Measurements from ENCODE around the gene PNPLA5.
A peak's percentile ranks its signal among the peaks of the same experiment; 100 is the strongest.
"Not testable (repeated sequence)": the region's sequence is repeated elsewhere in the genome, so short reads cannot be mapped to it uniquely, and the experiment has no call there.

The PNPLA5 gene

GRCh38 chr22:43880541-43880991 is 11.2 kb downstream of the PNPLA5 start:
- no peak overlapping the region for H3K9ac ChIP-seq (ENCODE audit: low read depth, low read length)
- no peaks in the 10 kb centered on the region for H3K9me3 ChIP-seq (ENCODE audit: control insufficient read depth, insufficient read depth, low read length)
- H3K36me3 ChIP-seq (ENCODE audit: insufficient read depth, low read length): no peaks in the 10 kb centered on the region; the same call in 1 of the 2 replicates
- no peaks in the 10 kb centered on the region for H3K4me1 ChIP-seq (ENCODE audit: insufficient read depth, low read length)

DNA sequence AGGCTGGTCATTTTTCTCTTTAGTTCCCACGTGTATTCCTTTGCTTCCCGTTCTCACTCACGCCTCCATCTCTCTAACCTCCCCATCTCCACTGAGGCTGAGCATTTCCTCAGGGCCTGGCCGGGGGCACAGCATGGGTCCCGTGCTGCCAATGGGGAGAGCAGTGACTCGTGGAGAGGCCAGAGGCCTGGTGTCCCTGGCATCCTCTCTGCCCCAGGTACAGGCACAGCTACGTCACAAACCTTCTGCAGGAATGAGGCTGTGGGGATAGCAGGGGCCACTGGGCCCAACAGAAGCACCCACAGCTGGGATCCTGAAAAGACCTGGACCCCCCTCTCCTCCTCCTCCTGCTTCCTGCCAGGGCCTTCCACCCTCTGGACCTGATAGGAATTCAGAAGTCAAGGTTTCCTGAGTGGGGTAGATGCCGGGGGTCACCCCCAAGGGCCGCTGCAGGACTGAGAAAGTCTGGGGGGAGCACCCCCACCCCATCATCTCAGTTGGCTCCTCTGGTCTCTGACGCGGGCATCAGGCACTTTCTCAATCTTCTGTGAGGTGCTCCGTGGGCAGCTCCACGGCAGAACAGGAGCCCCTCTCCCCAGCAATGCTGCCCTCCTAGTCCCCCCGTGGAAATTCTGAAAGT is 11.8 kb downstream of the PNPLA5 start:
- Histone ChIP-seq H3K9me3 (ENCODE audit: control insufficient read depth, insufficient read depth, low read length) (no peaks in the 10 kb centered on the region), H3K4me1 (ENCODE audit: insufficient read depth, low read length) (no peaks in the 10 kb centered on the region), H3K36me3 (ENCODE audit: insufficient read depth, low read length) (no peaks in the 10 kb centered on the region; the same call in 1 of the 2 replicates), H3K9ac (ENCODE audit: low read depth, low read length) (no peak overlapping the region)

DNA sequence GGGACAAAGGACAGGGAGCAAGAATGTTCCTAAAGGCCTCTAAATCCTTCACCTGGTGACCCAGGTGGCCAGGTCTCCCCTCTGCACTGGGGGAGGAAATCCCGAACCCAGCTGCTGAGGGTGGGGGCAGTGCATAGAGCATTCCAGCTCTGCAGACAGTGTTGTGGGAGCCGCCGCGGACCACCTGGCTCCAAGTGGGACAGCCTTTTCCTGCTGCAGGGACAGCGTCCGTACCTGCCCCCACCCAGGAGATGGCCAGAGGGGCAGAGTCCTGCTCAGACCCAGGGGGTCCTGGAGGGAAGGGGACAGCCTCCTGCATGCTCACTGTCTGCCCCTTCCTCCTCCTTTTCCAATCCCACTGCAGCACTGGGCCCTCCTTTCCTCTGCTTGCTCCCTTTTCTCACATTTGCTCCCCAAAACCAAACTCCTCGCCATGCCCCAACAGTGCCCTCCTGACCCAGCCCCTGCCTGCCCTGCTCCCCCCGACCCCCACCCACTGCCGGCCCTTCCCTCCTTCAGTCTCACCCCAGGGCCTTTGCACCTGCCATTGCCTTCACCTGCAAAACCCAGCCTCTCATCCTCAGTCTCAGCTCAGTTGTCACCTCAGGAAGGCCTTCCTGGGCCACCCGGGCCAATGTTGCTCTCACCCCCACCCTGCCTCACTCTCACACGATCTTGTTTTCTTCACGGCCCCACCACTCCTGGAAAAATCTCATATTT is 12.8 kb downstream of the PNPLA5 start:
- Histone ChIP-seq H3K4me1 (ENCODE audit: insufficient read depth, low read length) (no peaks in the 10 kb centered on the region), H3K9me3 (ENCODE audit: control insufficient read depth, insufficient read depth, low read length) (no peaks in the 10 kb centered on the region), H3K36me3 (ENCODE audit: insufficient read depth, low read length) (no peaks in the 10 kb centered on the region; the same call in none of the 2 replicates), H3K9ac (ENCODE audit: low read depth, low read length) (no peak overlapping the region)

- no peaks in the 10 kb centered on the region for H3K4me1 ChIP-seq (ENCODE audit: insufficient read depth, low read length)
- H3K9ac ChIP-seq (ENCODE audit: low read depth, low read length): no peak overlapping the region
- H3K9me3 ChIP-seq (ENCODE audit: control insufficient read depth, insufficient read depth, low read length): no peaks in the 10 kb centered on the region
- no peaks in the 10 kb centered on the region; the same call in none of the 2 replicates for H3K36me3 ChIP-seq (ENCODE audit: insufficient read depth, low read length)
Observed at GRCh38 chr22:43878079-43878795, 13.6 kb downstream of the PNPLA5 start.

- Histone ChIP-seq H3K9me3 (ENCODE audit: control insufficient read depth, insufficient read depth, low read length) (no peaks in the 10 kb centered on the region), H3K9ac (ENCODE audit: low read depth, low read length) (no peak overlapping the region), H3K36me3 (ENCODE audit: insufficient read depth, low read length) (no peaks in the 10 kb centered on the region; the same call in none of the 2 replicates), H3K4me1 (ENCODE audit: insufficient read depth, low read length) (no peaks in the 10 kb centered on the region)
Observed at GRCh38 chr22:43876866-43877509, 14.8 kb downstream of the PNPLA5 start.

DNA sequence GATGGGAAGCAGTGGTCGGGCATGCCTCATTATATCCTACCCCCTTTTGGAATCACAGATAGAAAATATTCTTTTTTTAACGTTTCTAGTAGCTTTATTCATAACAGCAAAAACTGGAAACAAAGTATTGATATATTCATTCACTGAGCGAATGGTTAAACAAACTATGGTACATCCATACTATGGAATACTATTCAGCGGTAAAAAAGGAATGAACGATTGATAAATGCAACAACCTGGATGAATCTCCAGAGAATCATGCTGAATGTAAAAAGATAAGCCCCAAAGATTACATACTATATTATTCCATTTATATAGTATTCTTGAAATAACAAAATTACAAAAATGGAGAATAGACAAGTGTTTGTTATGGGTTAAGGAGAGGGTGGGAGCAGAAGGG is 22.0 kb downstream of the PNPLA5 start:
- H3K9ac ChIP-seq (ENCODE audit: low read depth, low read length): no peak overlapping the region
- H3K36me3 ChIP-seq (ENCODE audit: insufficient read depth, low read length): no peaks in the 10 kb centered on the region; the same call in 1 of the 2 replicates
- peaks cover 6% of the 10 kb centered on the region for H3K4me1 ChIP-seq (ENCODE audit: insufficient read depth, low read length)
- H3K9me3 ChIP-seq (ENCODE audit: control insufficient read depth, insufficient read depth, low read length): 0 out of 2 replicates have a peak, but pooled peaks cover 4% of the 10 kb centered on the region

GRCh38 chr22:43869001-43869400 is 22.8 kb downstream of the PNPLA5 start:
- H3K9ac ChIP-seq (ENCODE audit: low read depth, low read length): peak overlapping the region; percentile 29; the same call in 1 of the 2 replicates
- not testable (repeated sequence) for H3K9me3 ChIP-seq (ENCODE audit: control insufficient read depth, insufficient read depth, low read length); H3K4me1 ChIP-seq (ENCODE audit: insufficient read depth, low read length); H3K36me3 ChIP-seq (ENCODE audit: insufficient read depth, low read length)

DNA sequence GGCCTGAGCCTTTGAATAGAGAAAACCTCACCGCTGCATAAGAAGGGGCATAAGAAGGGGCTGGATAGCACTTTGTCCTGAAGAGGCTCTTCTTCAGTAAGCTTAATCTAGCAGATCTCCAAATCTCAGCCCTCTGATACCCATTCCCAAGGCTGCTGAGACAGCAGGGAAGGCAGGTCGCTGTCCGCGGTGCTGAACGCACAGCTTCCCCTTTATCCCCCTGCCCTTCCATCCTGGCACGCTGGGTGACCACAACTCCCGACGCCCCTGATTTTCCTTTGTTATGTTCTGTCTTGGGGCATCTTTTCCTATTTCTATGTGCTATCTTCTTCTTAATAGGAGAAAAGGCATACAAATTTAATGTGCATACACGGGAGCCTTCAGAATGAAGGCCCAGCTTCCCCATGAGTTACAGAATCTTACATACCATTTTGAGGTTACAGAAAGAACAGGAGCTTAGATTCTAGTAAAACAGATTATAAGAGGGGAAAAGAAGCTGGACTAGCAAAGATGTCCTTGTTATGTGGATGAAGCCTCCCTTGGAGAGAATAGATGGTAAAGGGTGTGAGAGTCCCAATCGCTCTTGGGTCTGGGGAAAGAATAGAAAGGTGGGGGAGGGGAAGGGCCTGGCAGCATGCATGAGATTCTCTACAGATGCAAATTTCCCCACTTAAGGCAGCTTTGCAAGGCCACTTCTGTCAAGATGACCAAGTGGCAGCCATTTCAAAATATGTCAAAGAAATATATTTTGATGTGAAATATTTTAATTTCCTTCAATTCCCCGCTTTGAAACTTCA is 23.8 kb downstream of the PNPLA5 start:
- Histone ChIP-seq H3K9ac (ENCODE audit: low read depth, low read length) (peak overlapping the region; percentile 29; the same call in 1 of the 2 replicates), H3K9me3 (ENCODE audit: control insufficient read depth, insufficient read depth, low read length) (0 out of 2 replicates have a peak, but pooled peaks cover 4% of the 10 kb centered on the region), H3K4me1 (ENCODE audit: insufficient read depth, low read length) (peaks cover 6% of the 10 kb centered on the region), H3K36me3 (ENCODE audit: insufficient read depth, low read length) (no peaks in the 10 kb centered on the region)

GRCh38 chr22:43862882-43863202 is 29.0 kb downstream of the PNPLA5 start:
- no peaks in the 10 kb centered on the region for H3K36me3 ChIP-seq (ENCODE audit: insufficient read depth, low read length)
- H3K9ac ChIP-seq (ENCODE audit: low read depth, low read length): peak overlapping the region; percentile 38; the same call in 1 of the 2 replicates
- H3K9me3 ChIP-seq (ENCODE audit: control insufficient read depth, insufficient read depth, low read length): no peaks in the 10 kb centered on the region
- peaks cover 20% of the 10 kb centered on the region for H3K4me1 ChIP-seq (ENCODE audit: insufficient read depth, low read length)

DNA sequence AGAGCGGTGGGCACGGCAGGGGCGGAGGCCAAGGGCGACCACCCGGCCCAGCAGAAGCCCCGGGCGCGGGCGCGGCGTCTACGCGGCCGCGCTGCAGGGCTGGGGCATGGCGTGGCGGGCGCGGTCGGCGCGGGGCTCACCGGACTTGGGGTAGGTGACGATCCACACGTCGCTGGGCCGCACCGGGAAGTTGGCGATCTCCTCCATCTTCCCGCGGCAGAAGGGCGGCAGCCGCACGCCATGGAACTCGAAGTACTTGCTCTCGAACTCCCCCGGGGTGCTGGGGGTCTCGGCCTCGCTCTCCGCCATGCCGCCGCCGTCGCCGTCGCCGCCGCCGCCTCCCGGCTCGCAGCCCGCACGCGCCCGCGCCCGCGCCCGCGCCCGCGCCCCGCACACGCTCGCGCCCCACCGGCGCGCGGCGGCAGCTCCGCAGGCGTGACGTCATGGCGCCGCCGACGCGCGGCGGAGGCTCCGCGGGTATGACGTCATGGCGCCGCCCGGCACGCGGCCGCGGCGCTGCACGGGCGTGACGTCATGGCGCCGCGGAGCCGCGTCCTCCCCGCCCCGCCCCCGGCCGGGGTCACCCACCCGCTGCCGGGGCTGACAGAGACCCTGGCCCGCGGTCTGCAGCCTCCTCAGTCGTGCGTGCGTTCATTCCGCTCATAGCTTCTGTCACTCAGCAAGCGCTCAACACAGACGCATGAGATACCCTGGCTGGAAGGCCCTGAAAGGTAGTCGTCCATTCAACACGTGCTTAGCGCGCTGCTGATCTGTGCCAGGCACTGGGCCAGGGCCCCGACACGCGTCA is 29.5 kb downstream of the PNPLA5 start, which contains the start of gene SULT4A1:
Gene SULT4A1 (minus strand): TSS at position 440 of the 808 bp plus-strand sequence. CDS start 131 bp downstream, at position 309.
- H3K9me3 ChIP-seq (ENCODE audit: control insufficient read depth, insufficient read depth, low read length): 0 out of 2 replicates have a peak, but pooled peaks cover 3% of the 10 kb centered on the region
- peaks cover 20% of the 10 kb centered on the region for H3K4me1 ChIP-seq (ENCODE audit: insufficient read depth, low read length)
- H3K36me3 ChIP-seq (ENCODE audit: insufficient read depth, low read length): no peaks in the 10 kb centered on the region
- H3K9ac ChIP-seq (ENCODE audit: low read depth, low read length): peak within 1 kb of the TSS; percentile 54

GRCh38 chr22:43861529-43861928 is 30.3 kb downstream of the PNPLA5 start:
- H3K36me3 ChIP-seq (ENCODE audit: insufficient read depth, low read length): no peaks in the 10 kb centered on the region
- H3K9me3 ChIP-seq (ENCODE audit: control insufficient read depth, insufficient read depth, low read length): peaks cover 6% of the 10 kb centered on the region; the same call in 1 of the 2 replicates
- H3K9ac ChIP-seq (ENCODE audit: low read depth, low read length): peak overlapping the region; percentile 54; the same call in 1 of the 2 replicates
- H3K4me1 ChIP-seq (ENCODE audit: insufficient read depth, low read length): peaks cover 20% of the 10 kb centered on the region

DNA sequence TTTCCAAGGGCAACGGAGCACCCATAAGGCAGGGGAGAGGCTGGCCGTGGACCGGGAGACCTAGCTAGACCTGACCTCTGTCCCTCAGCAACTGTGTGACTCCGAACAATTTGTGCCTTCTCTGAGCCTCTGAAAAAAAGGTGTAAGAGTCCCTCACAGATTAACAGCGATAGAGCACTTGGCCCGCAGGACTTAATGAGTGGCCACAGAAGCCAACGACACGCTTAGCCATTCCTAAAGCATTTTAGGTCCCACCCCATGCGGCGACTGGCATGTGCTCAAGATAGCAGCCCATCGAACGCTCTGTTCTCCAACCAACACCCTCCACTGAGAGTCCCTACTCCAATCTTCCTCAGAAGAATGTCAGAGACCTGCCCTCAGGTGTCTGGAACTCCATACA is 31.0 kb downstream of the PNPLA5 start:
- H3K4me1 ChIP-seq (ENCODE audit: insufficient read depth, low read length): peaks cover 20% of the 10 kb centered on the region
- peaks cover 6% of the 10 kb centered on the region; the same call in 1 of the 2 replicates for H3K9me3 ChIP-seq (ENCODE audit: control insufficient read depth, insufficient read depth, low read length)
- H3K9ac ChIP-seq (ENCODE audit: low read depth, low read length): peak overlapping the region; percentile 54; the same call in 1 of the 2 replicates
- H3K36me3 ChIP-seq (ENCODE audit: insufficient read depth, low read length): no peaks in the 10 kb centered on the region

DNA sequence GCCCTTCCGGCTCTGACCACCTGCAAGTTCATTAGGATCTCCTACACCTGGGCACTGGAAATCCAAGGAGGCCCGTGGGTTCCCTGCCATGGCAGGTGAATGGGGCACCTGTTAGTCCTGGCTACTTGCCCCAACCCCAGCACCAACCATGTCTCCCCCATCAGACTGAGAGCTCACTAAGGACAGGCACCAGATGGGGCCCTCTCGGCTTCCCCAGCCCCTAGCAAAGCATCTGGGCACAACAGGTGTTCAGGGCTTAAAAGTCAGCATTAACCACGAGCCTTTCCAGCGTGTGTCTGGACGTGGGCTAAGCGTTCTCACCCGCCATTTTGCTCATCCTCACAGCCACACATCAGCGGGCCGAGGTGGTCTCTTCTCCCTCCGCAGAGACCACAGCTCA is 31.7 kb downstream of the PNPLA5 start:
- H3K9ac ChIP-seq (ENCODE audit: low read depth, low read length): no peak overlapping the region
- peaks cover 6% of the 10 kb centered on the region; the same call in 1 of the 2 replicates for H3K9me3 ChIP-seq (ENCODE audit: control insufficient read depth, insufficient read depth, low read length)
- no peaks in the 10 kb centered on the region for H3K36me3 ChIP-seq (ENCODE audit: insufficient read depth, low read length)
- H3K4me1 ChIP-seq (ENCODE audit: insufficient read depth, low read length): peaks cover 20% of the 10 kb centered on the region
